RPMI8226 (cell line): ENCODE data around the gene OR2A5.
"Not testable (repeated sequence)": the region's sequence is repeated elsewhere in the genome, so short reads cannot be mapped to it uniquely, and the experiment has no call there.

Source experiments
- DNase-seq: peaks from one replicate; pipeline ENCODE4 v3.0.0-alpha.2; 2015

The OR2A5 gene

GRCh38 chr7:144036302-144036885 is 12.4 kb upstream of the OR2A5 start:
- no peak for DNase-seq

GRCh38 chr7:144037414-144038035 is 11.2 kb upstream of the OR2A5 start:
- DNase-seq = no peak

DNA sequence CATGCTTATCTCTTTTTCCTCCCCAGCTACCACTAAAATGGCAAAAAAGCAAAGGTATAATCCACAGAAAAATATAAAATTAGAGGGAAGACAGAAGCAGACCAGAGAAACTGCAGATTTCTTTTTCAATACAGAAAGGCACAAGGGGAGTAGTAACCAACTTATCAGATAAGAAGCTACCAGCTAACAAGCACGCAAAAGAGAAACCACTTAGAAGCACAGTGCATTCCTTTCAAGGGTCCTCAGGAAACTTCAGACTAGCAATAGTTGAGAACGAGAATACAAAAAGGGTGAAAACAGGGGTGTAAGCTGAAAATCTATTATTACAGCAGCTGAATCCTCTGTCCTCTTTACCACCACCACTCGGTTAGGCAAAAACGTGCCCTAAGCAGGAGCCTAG is 9.9 kb upstream of the OR2A5 start:
- no peak for DNase-seq

DNA sequence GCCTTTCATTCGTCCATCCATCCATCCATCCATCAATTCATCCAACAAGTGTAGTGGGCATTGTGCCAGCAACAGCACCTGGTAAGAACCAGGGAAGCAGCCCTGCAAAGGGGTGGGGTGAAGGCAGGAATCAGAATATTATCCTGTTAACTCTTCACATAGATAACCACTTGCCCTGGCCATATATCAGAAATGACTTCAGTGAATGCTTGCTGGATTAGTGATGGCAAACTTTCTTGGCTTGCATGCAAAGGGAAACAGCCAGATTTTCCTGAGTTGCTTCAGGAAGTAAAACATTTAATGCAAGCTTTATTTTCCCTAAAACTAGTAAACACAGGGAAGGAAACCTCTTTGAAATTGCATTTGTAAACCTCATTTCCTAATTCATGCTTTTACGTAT is 743 bp downstream of the OR2A5 start:
- no peak for DNase-seq

GRCh38 chr7:144050093-144050492 is 1.3 kb downstream of the OR2A5 start:
- no peak for DNase-seq

DNA sequence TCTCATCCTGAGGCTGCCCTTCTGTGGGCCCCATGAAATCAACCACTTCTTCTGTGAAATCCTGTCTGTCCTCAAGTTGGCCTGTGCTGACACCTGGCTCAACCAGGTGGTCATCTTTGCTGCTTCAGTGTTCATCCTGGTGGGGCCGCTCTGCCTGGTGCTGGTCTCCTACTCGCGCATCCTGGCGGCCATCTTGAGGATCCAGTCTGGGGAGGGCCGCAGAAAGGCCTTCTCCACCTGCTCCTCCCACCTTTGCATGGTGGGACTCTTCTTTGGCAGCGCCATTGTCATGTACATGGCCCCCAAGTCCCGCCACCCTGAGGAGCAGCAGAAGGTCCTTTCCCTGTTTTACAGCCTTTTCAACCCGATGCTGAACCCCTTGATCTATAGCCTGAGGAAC is 2.1 kb downstream of the OR2A5 start:
- DNase-seq = not testable (repeated sequence)

GRCh38 chr7:144057954-144058353 is 9.2 kb downstream of the OR2A5 start:
- no peak for DNase-seq

GRCh38 chr7:144063710-144064109 is 15.0 kb downstream of the OR2A5 start:
- peak; percentile 4 for DNase-seq

DNA sequence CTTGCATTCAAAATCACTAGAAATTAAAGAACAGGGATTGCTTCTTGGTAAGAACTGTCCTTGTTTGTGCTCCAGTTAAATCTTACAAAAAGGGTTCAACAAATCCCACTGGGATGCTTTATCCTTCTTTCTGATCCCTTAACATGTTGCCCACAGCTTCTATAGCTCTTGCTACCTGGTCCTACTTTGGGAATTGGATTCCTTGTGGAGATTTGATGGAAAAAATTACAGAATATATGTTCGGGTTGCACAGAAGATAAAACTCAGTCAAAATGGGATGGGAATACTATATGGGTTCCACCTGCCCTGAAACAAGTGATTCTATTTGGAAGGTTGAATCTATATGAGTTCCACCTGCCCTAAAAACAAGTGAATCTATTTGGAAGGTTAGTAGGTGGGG is 20.8 kb downstream of the OR2A5 start, which contains the start of gene OR2A25:
TSS of gene OR2A25 (plus strand) at position 301 of the 400 bp plus-strand sequence. CDS start 4,409 bp downstream, outside the sequence.
- DNase-seq = no peak

DNA sequence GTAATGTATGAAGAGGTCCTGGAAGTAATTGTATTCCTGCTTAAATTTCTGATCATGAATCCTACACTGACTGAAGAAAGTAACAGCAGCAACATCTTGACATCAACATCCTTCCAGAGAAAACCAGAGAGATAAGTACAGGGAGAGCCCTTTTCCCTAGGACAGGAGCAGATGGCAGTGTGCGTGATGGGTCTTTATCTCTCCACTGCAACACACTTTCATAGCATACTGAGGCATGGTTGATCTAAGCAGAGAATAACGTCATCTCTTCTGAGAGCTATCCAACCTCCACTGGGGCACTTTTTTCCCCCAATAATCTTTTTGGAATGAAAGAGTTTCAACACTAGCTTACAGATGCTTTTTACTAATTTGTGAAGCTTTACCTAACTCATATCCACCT is 21.2 kb downstream of the OR2A5 start:
- DNase-seq = no peak

DNA sequence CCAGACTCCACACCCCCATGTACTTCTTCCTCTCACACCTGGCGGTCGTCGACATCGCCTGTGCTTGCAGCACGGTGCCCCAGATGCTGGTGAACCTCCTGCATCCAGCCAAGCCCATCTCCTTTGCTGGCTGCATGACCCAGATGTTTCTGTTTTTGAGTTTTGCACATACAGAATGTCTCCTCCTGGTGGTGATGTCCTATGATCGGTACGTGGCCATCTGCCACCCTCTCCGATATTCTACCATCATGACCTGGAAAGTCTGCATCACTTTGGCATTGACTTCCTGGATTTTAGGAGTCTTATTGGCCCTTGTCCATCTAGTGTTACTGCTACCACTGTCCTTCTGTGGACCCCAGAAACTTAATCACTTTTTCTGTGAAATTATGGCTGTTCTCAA is 25.6 kb downstream of the OR2A5 start:
- DNase-seq = peak; percentile 5

GRCh38 chr7:144085978-144086377 is 37.2 kb downstream of the OR2A5 start, which contains the start of gene OR2A12:
OR2A12 (plus strand) TSS chr7:144086278; CDS start chr7:144095108, 8,830 bp downstream.
- DNase-seq = no peak

GRCh38 chr7:144086730-144087129 is 38.0 kb downstream of the OR2A5 start:
- no peak for DNase-seq

GRCh38 chr7:144087230-144087629 is 38.5 kb downstream of the OR2A5 start:
- DNase-seq = no peak

- no peak for DNase-seq
Measured at GRCh38 chr7:144090667-144091066, 41.9 kb downstream of the OR2A5 start.

GRCh38 chr7:144098776-144099175 is 50.0 kb downstream of the OR2A5 start:
- no peak for DNase-seq

- DNase-seq = no peak
Measured at GRCh38 chr7:144100607-144101006, 51.9 kb downstream of the OR2A5 start.

- no peak for DNase-seq
Measured at GRCh38 chr7:144102041-144102440, 53.3 kb downstream of the OR2A5 start.

- no peak for DNase-seq
Measured at GRCh38 chr7:144105211-144105610, 56.5 kb downstream of the OR2A5 start.
